Activated CD8-positive, alpha-beta T cell treated with anti-CD3 and anti-CD28 coated beads for 36 hours (primary cell): ENCODE results near the gene ZNF808. TPM values are rescaled to one million over a fixed set of nuclear protein-coding genes. Genes with fewer than 3 reads are reported as not detected.
"Not testable (repeated sequence)": the region's sequence is repeated elsewhere in the genome, so short reads cannot be mapped to it uniquely, and the experiment has no call there.

Source experiments
- ATAC-seq: fragments of 200-7000 bp; cut with Tn5 transposase; one replicate; pipeline ENCODE4 v1.10.0; 2021; ENCODE audit warnings: mild to moderate bottlenecking, moderate library complexity
- CTCF ChIA-PET: fragments of 350-600 bp; sonication (Branson Sonifier 250); formaldehyde crosslinking; loops from one replicate; lab custom pipeline; 2021; ENCODE audit warnings: antibody characterized with exemption; lab: Charles Lee
- POLR2A ChIA-PET: fragments of 350-600 bp; sonication (Branson Sonifier 250); formaldehyde crosslinking; loops from one replicate; lab custom pipeline; 2021; ENCODE audit warnings: antibody characterized with exemption; lab: Charles Lee
- DNase-seq: peaks from one replicate; pipeline ENCODE4 v3.0.0-alpha.2; 2020
- H3K27ac Mint-ChIP-seq: one replicate; pipeline ENCODE4 v1.8.0; 2021; ENCODE audit warnings: mild to moderate bottlenecking, mixed read lengths
- H3K27me3 Mint-ChIP-seq: one replicate; pipeline ENCODE4 v1.8.0; 2021; ENCODE audit warnings: mixed read lengths
- H3K36me3 Mint-ChIP-seq: one replicate; pipeline ENCODE4 v1.8.0; 2021; ENCODE audit warnings: low read depth, mixed read lengths
- H3K4me1 Mint-ChIP-seq: one replicate; pipeline ENCODE4 v1.8.0; 2021; ENCODE audit warnings: low read depth, mixed read lengths
- H3K4me3 Mint-ChIP-seq: one replicate; pipeline ENCODE4 v1.8.0; 2021; ENCODE audit warnings: mild to moderate bottlenecking, moderate library complexity, mixed read lengths
- H3K9me3 Mint-ChIP-seq: one replicate; pipeline ENCODE4 v1.8.0; 2021; ENCODE audit warnings: mixed read lengths
- intact Hi-C: fragments of 100-400 bp; cut with micrococcal nuclease; formaldehyde crosslinking; loops from one replicate; pipeline ENCODE4 v1.10.0; 2022
- total RNA-seq, 2 experiments: library from RNA; stranded (reverse); gene quantifications; one replicate each; pipeline ENCODE4 v1.2.3, GENCODE V29; 2021
- TF ChIP-seq, protein P1 (sequence below): fragments of 200-600 bp; IDR thresholded peaks from one replicate; pipeline ENCODE4 v1.8.0; 2022; ENCODE audit warnings: antibody characterized with exemption, mild to moderate bottlenecking

The ZNF808 gene
- total RNA-seq, 2 experiments from 2014 or later = 32.4 to 32.5 TPM

DNA sequence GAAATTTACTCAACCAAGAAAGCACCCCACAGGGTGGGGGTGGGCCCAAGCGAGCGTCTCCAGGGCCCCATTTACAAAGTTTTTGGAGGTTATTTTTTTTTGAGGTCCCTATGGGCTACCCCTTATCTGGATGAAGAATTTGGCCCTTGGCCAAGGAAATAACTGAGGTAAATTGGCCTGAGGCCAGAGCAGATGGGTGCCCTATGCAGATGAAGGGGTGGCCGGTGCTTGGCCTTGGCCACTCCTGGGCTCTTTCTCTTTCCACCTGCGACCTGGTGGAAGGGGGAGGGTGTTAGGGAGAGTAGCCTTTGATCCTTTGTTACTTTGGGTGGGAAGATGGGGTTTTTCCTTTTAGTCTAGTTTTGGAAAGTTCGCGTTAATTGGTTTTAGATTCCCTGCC, 58.1 kb downstream of the ZNF808 start:
- no peak overlapping the region for H3K4me3 Mint-ChIP-seq
- intact Hi-C loops = no loop called here
- H3K27ac Mint-ChIP-seq = no peak overlapping the region
- DNase-seq = no peak
- TF ChIP-seq, protein P1, sequence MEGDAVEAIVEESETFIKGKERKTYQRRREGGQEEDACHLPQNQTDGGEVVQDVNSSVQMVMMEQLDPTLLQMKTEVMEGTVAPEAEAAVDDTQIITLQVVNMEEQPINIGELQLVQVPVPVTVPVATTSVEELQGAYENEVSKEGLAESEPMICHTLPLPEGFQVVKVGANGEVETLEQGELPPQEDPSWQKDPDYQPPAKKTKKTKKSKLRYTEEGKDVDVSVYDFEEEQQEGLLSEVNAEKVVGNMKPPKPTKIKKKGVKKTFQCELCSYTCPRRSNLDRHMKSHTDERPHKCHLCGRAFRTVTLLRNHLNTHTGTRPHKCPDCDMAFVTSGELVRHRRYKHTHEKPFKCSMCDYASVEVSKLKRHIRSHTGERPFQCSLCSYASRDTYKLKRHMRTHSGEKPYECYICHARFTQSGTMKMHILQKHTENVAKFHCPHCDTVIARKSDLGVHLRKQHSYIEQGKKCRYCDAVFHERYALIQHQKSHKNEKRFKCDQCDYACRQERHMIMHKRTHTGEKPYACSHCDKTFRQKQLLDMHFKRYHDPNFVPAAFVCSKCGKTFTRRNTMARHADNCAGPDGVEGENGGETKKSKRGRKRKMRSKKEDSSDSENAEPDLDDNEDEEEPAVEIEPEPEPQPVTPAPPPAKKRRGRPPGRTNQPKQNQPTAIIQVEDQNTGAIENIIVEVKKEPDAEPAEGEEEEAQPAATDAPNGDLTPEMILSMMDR = no peak
- POLR2A ChIA-PET = no interaction called here
- H3K27me3 Mint-ChIP-seq = no peaks in the 10 kb centered on the region
- H3K9me3 Mint-ChIP-seq = peaks cover 40% of the 10 kb centered on the region
- H3K36me3 Mint-ChIP-seq = peaks cover 81% of the 10 kb centered on the region
- no peaks in the 10 kb centered on the region for H3K4me1 Mint-ChIP-seq
- CTCF ChIA-PET = no interaction called here
- ATAC-seq = no peak

DNA sequence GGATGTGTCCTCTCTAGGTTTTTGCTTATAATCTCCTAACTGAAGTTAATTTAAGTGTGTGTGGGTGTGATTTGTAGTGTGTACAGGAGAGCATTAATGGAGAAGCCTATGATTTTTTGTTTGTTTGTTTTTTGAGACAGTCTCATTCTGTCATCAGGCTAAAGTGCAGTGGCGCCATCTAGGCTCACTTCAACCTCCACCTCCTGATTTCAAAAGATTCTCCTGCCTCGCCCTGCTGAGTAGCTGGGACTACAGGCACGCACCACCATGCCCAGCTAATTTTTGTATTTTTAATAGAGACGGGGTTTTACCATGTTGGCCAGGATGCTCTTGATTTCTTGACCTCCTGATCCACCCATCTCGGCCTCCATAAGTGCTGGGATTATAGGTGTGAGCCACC, 63.3 kb downstream of the ZNF808 start:
- Mint-ChIP-seq H3K4me1 (no peaks in the 10 kb centered on the region), H3K27ac (no peak overlapping the region), H3K27me3 (no peaks in the 10 kb centered on the region), H3K9me3 (peaks cover 19% of the 10 kb centered on the region), H3K4me3 (no peak overlapping the region), H3K36me3 (peaks cover 70% of the 10 kb centered on the region)
- ChIA-PET POLR2A (no interaction called here), CTCF (no interaction called here)
- DNase-seq (peak; percentile 38), ATAC-seq (no peak)
- TF ChIP-seq, protein P1 = no peak
- intact Hi-C loops = no loop called here

DNA sequence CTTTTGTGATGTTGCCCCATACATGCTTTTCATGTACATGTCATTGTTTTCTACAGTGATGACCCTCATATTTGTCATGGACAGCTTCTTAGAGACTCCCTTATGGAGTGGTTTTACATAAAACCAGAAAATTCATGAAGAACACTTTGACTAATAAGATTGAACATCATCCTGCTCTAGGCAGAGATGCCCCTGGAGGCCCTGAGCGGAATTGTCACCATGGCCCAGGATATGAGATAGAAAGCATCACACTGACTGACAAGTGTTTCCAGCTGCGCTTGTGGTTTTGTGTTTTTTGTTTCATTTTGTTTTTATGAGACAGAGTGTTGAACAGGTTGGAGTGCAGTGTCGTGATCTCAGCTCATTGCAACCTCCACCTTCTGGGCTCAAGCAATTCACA, 64.8 kb downstream of the ZNF808 start:
- intact Hi-C loops = no loop called here
- CTCF ChIA-PET = no interaction called here
- POLR2A ChIA-PET = no interaction called here
- H3K27ac Mint-ChIP-seq = no peak overlapping the region
- DNase-seq = peak; percentile 50
- H3K36me3 Mint-ChIP-seq = peaks cover 74% of the 10 kb centered on the region
- peaks cover 31% of the 10 kb centered on the region for H3K9me3 Mint-ChIP-seq
- TF ChIP-seq, protein P1 = no peak
- ATAC-seq = peak; percentile 56
- H3K4me3 Mint-ChIP-seq = no peak overlapping the region
- no peaks in the 10 kb centered on the region for H3K4me1 Mint-ChIP-seq
- H3K27me3 Mint-ChIP-seq = no peaks in the 10 kb centered on the region

DNA sequence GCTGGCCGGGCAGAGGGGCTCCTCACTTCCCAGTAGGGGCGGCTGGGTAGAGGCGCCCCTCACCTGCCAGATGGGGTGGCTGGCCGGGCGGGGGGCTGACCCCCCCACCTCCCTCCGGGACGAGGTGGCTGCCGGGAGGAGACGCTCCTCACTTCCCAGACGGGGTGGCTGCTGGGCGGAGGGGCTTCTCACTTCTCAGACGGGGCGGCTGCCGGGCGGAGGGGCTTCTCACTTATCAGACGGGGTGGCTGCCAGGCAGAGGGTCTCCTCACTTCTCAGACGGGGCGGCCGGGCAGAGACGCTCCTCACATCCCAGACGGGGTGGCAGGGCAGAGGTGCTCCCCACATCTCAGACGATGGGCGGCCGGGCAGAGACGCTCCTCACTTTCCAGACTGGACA, 66.0 kb downstream of the ZNF808 start:
- intact Hi-C loops, H3K27ac Mint-ChIP-seq, H3K4me1 Mint-ChIP-seq, CTCF ChIA-PET, H3K27me3 Mint-ChIP-seq, H3K4me3 Mint-ChIP-seq, POLR2A ChIA-PET, DNase-seq, ATAC-seq: not testable (repeated sequence)
- peaks cover 29% of the 10 kb centered on the region for H3K9me3 Mint-ChIP-seq
- H3K36me3 Mint-ChIP-seq = peaks cover 72% of the 10 kb centered on the region

DNA sequence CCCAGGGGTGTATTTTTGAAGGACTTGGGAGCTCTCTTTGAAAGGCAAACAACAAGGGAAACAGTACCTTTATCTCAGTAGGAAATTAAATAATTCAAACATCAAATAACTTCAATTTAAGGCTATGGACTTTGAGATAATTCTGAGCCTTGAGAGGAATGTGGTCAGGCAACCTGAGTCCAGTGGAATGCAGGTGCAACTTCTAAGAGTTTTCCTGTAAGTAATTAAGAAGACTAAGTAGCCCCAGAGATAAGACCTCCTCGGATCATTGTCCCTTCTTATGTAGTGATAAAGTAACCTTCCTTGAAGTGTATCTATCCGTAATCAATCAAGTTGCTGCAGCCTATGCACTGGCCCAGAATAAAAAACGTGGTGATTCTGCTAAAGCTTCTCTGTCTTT, 71.8 kb downstream of the ZNF808 start:
- H3K27ac Mint-ChIP-seq = no peak overlapping the region
- DNase-seq (no peak), ATAC-seq (no peak)
- TF ChIP-seq, protein P1 = no peak
- H3K4me3 Mint-ChIP-seq = no peak overlapping the region
- H3K36me3 Mint-ChIP-seq = peaks cover 51% of the 10 kb centered on the region
- intact Hi-C loops = no loop called here
- peaks cover 20% of the 10 kb centered on the region for H3K4me1 Mint-ChIP-seq
- peaks cover 23% of the 10 kb centered on the region for H3K9me3 Mint-ChIP-seq
- ChIA-PET CTCF (interaction anchor here (0.7 kb wide), 1 partner anchor 43 kb away, joined by 3 read pairs; no protein-coding TSS in a partner anchor), POLR2A (no interaction called here)
- no peaks in the 10 kb centered on the region for H3K27me3 Mint-ChIP-seq

DNA sequence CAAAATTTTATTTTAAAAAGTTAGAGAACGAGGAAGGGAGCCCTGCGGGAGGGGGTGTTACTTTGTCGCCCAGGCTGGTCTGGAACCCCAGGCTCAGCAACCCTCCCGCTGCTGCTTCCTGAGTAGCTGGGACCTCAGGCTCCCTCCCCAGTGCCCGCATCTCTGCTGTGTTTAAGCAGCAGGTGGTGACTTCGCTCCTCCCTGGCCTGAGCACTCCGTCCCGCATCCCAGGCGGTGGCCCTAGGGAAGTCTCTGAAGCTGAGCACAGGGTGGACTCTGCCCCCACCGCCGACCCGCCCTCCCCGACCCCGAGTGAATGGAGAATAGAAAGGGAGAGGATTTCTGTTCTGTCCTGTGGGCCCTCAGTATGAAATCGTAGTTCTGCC, 73.2 kb downstream of the ZNF808 start:
- ChIA-PET POLR2A (no interaction called here), CTCF (no interaction called here)
- H3K4me1 Mint-ChIP-seq = peaks cover 27% of the 10 kb centered on the region
- H3K27me3 Mint-ChIP-seq = no peaks in the 10 kb centered on the region
- peaks cover 26% of the 10 kb centered on the region for H3K9me3 Mint-ChIP-seq
- DNase-seq (peak; percentile 40), ATAC-seq (peak; percentile 25)
- peak overlapping the region; percentile 68 for H3K27ac Mint-ChIP-seq
- peaks cover 49% of the 10 kb centered on the region for H3K36me3 Mint-ChIP-seq
- TF ChIP-seq, protein P1 = no peak
- peak overlapping the region; percentile 81 for H3K4me3 Mint-ChIP-seq
- intact Hi-C loops = no loop called here
